Tongue (tissue), 2 donors: Measurements from ENCODE around the gene TMEM235. TPM values are rescaled to one million over a fixed set of nuclear protein-coding genes. Genes with fewer than 3 reads are reported as not detected.

ENCODE experiments used
- DNase-seq: peaks from one replicate; pipeline ENCODE4 v3.0.0-alpha.2; 2015
- total RNA-seq: library from RNA; depleted of rRNA; stranded (reverse); fragments of >200 nt; gene quantifications from one replicate; pipeline ENCODE4 v1.2.3, GENCODE V29; 2014

Gene TMEM235
- total RNA-seq, 1 donor from 2014 or later, result not detected

DNA sequence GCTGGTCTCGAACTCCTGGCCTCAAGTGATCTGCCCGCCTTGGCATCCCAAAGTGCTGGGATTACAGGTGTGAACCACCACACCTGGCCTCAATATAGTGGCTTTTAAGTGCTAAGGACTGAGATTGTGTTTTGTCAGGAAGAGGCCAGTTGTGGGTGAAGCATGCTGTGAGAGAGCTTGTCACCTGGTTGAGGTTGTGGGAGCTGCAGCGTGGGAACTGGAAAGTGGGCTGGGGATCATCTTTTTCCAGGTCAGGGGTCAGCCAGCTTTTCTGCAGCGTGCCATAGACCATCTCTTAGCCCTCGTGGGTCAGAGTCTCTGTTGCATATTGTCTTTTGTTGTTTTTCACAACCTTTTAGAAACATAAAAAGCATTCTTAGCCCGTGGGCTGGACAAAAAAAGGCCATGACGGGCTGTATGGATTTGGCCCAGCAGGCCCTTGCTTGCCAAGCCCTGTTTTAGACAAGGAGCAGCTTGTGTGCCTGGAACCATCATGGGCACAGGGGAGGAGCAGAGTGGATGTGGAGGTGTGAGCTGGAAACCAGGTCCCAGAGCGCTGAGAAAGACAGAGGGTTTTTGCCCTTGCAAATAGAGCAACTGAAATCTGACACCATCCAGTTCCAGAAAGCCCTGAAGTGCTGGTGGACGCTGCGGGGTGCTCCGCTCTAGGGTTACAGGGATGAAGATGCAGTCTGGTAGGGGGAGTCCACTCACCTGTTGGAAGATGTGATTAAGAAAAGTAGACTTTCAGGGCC, 11.9 kb upstream of the TMEM235 start:
- no peak for DNase-seq

DNA sequence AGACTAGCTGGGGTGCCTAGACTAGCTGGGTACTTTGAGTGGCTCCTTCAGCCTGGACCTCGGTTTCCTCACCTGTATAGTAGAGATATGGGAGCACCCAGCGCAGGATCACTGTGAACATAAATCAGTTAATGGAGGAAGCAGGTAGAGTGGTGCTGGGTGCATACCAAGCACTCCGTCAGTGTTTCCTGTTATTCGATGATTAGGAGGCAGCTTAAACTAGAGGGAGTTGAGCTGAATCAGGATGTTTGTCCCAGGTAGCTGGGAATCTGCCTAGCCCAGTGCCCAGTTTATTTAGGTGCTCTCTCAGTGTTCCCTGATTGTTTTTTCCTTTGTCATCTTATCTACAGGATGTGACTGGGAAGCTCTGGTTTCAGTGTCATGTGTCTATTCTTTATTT, 8.4 kb upstream of the TMEM235 start:
- DNase-seq, result no peak

DNA sequence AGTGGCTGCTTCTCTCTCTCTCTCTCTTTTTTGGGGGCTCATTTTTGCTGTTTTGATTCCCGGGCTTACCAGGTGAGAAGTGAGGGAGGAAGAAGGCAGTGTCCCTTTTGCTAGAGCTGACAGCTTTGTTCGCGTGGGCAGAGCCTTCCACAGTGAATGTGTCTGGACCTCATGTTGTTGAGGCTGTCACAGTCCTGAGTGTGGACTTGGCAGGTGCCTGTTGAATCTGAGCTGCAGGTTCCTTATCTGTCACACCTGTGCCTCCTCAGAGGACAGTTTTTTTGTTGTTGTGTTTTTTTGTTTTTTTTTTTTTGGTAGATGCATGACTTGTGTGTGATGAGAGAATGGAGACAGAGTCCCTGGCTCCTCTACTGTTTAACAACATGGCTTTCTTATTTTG, 7.7 kb upstream of the TMEM235 start:
- DNase-seq, result no peak

DNA sequence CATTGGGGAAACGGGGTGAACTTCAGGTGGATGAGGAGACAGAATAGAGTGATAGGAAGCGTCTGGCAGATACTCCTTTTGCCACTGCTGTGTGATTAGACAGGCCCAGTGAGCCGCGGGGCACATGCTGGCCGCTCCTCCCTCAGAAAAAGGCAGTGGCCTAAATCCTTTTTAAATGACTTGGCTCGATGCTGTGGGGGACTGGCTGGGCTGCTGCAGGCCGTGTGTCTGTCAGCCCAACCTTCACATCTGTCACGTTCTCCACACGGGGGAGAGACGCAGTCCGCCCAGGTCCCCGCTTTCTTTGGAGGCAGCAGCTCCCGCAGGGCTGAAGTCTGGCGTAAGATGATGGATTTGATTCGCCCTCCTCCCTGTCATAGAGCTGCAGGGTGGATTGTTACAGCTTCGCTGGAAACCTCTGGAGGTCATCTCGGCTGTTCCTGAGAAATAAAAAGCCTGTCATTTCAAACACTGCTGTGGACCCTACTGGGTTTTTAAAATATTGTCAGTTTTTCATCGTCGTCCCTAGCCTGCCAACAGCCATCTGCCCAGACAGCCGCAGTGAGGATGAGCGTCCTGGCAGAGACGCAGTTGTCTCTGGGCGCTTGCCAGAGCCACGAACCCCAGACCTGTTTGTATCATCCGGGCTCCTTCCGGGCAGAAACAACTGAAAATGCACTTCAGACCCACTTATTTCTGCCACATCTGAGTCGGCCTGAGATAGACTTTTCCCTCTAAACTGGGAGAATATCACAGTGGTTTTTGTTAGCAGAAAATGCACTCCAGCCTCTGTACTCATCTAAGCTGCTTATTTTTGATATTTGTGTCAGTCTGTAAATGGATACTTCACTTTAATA, 7.0 kb upstream of the TMEM235 start:
- peak; percentile 55 for DNase-seq

GRCh38 chr17:78225088-78225865, 6.2 kb upstream of the TMEM235 start:
- DNase-seq, result no peak

- DNase-seq, result no peak
These were observed 5.2 kb upstream of the TMEM235 start for GRCh38 chr17:78226055-78226758.

GRCh38 chr17:78226759-78227454, 4.5 kb upstream of the TMEM235 start:
- DNase-seq, result no peak

- peak; percentile 78 for DNase-seq
These were observed 3.9 kb upstream of the TMEM235 start for GRCh38 chr17:78227455-78227916.

DNA sequence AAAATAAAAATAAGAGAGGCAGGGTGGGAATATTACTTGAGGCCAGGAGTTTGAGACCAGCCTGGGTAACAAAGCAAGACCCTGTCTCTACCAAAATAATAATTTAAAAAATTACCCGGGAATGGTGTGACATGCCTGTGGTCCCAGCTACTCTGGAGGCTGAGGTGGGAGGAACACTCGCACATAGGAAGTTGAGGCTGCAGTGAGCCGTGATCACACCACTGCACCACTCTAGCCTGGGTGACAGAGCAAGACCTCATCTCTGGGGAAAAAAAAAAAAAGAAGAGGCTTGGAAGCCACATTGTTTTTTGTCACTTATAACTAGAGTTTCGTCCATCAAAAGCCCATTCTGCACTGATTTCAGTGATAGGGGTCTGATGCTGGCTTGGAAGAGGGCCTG, 3.3 kb upstream of the TMEM235 start:
- no peak for DNase-seq

GRCh38 chr17:78230252-78230962, 1.0 kb upstream of the TMEM235 start:
- no peak for DNase-seq

- DNase-seq, result no peak
These were observed 794 bp downstream of the TMEM235 start for GRCh38 chr17:78231991-78232858.

DNA sequence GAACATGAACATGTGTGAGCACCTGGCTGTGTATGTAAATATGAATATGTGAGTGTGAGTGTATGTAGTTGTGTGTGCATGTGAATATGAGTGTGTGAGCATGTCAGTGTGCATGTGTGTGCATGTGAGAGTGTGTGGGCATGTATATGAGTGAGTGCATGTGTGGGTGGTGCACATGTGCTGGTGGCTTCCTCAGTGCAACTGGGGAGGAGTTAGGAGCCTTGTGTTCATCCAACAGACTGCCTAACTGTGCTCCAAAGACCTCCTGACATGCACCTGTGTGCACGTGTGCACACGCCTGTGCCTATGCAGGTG, 1.4 kb downstream of the TMEM235 start:
- no peak for DNase-seq

GRCh38 chr17:78233678-78234077, 2.2 kb downstream of the TMEM235 start:
- DNase-seq, result no peak

GRCh38 chr17:78234261-78234865, 2.9 kb downstream of the TMEM235 start:
- no peak for DNase-seq

- DNase-seq, result peak; percentile 82
These were observed 3.6 kb downstream of the TMEM235 start for GRCh38 chr17:78235022-78235421.

GRCh38 chr17:78235885-78236284, 4.5 kb downstream of the TMEM235 start:
- no peak for DNase-seq

GRCh38 chr17:78236362-78237127, 5.1 kb downstream of the TMEM235 start:
- DNase-seq, result no peak

GRCh38 chr17:78237401-78238012, 6.1 kb downstream of the TMEM235 start:
- DNase-seq, result peak; percentile 92
